GM11168 (cell line): ENCODE data around the gene C4BPB.

Experiments
- in situ Hi-C: fragments of 300-500 bp; cut with MboI; formaldehyde crosslinking; loops from one replicate; pipeline ENCODE4 v1.12.0; 2022; ENCODE audit warnings: low sequenced_read_pairs; ENCODE audit not compliant: unreplicated experiment

C4BPB gene

GRCh38 chr1:207058878-207059867, 29.5 kb upstream of the C4BPB start:
- in situ Hi-C loops = no loop called here

DNA sequence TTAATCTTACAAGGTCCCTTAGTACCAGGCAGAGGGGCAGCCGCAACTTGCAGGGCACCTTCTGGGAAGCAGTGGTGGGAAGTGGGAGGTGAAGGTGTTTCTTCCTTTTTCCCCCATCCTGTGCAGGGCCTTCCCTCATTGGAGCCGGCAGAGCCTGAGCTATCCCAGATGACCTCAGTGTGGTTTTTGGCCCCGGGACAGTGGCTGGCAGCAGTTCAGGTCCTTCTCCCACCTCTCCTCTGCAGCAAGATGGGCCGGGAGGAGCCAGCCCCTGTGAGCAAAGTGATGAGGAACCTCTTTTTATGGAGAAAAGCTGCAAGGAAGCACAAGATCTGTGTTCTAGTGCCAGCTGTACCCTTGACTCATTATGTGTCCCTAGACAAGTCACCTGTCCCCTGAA, 28.8 kb upstream of the C4BPB start:
- in situ Hi-C loops = no loop called here

GRCh38 chr1:207060596-207060995, 28.1 kb upstream of the C4BPB start:
- in situ Hi-C loops = no loop called here

- in situ Hi-C loops = no loop called here
These were observed 26.6 kb upstream of the C4BPB start for GRCh38 chr1:207062058-207062457.

DNA sequence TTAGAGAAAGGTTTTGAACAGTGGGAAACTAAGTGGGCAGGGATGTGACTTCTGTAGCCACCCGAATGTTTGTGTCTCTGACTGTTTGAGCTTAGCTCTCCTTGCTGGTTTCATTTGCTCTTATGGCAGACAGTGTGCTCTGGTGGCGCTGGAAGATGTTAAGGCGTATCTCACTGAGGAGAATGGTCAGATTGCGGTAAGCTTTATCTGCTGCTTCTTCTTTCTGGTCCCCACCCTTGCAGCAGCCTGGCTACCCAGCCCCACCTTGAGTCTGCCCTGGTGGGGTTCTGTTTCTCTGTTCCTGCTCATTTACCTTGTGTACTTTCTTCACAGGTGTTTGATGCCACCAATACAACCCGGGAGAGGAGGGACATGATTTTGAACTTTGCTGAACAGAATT, 25.6 kb upstream of the C4BPB start:
- in situ Hi-C loops = no loop called here

DNA sequence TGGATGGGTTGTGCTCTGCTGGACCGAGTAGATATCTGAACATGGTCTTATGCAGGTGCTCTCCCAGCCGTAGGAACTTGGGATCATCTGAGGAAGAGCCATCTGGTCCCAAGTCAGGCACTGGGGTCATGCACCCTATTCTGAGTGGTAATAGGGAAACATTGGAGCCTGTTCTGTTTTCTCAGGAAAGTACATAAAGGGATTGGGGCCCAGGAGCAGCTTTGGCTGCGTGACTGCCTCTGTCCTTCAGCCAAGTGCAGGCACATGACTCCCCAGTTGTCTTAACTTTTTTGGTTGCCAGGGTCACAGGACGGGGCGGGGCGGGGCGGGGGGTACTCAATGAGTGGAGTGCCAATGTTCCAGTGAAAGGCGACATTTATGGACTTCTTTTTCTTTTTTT, 24.1 kb upstream of the C4BPB start:
- in situ Hi-C loops = no loop called here

GRCh38 chr1:207067185-207067584, 21.5 kb upstream of the C4BPB start:
- in situ Hi-C loops = no loop called here

- in situ Hi-C loops = no loop called here
These were observed 21.0 kb upstream of the C4BPB start for GRCh38 chr1:207067665-207068064.

GRCh38 chr1:207069061-207069460, 19.6 kb upstream of the C4BPB start:
- in situ Hi-C loops = no loop called here

- in situ Hi-C loops = no loop called here
These were observed 18.7 kb upstream of the C4BPB start for GRCh38 chr1:207069858-207070506.

DNA sequence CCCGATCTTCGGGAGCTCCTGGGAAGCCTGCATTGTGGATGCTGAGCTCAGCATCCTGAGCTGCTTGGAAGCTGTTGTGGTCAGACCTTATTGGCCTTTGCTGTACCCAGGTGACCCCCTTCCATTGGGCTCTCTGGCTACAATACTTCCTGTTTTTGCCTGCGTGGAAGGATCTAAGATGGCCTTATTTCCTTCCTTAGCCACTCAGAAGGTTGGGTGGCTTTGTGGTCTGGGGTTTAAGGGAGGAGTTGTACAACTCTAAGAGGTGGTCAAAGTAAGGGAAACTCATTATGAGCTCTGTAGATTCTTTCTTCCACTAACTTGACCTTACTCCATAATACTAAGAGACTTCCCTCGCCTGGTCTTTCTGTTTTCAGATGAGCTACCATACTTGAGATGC, 17.8 kb upstream of the C4BPB start:
- in situ Hi-C loops = no loop called here

DNA sequence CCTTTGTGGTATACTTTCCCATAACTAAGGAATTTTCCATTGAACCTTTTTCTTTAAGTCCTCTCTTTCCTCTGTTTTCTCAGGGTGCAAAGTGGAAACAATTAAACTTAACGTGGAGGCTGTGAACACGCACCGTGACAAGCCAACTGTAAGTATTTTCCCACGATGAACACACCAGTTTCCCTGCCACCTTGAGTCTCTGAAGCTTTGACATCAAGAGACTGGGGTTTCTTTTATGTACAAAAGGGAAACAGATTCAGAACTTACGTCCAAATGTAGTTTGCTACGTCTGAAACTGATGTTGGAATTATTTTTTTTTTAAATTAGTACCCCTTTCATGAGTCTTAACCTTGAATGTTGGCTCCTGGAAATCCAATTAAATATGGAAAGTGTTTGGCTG, 17.2 kb upstream of the C4BPB start:
- in situ Hi-C loops = no loop called here

GRCh38 chr1:207072233-207072632, 16.4 kb upstream of the C4BPB start:
- in situ Hi-C loops = no loop called here

- in situ Hi-C loops = no loop called here
These were observed 14.5 kb upstream of the C4BPB start for GRCh38 chr1:207073906-207074820.

GRCh38 chr1:207076181-207076955, 12.3 kb upstream of the C4BPB start:
- in situ Hi-C loops = no loop called here

DNA sequence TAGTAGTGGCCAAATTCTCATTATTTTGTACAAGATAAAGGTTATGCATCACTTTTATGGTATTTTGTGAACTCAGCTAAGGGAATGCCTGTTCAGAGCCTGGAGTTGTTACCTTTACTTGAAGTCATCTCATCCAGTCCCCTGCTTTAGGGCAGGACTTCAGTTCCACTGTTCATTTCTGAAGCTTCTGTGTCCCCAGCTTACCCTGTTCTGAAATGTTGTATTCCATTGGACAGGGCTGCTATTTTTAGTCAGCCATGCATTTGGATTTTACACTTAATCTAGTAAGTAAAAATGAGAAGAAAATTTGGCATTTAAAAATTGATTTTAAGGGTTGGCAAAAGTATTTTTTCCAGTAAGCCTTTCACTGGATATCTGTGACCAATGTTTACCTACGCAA, 11.6 kb upstream of the C4BPB start:
- in situ Hi-C loops = no loop called here

- in situ Hi-C loops = no loop called here
These were observed 10.9 kb upstream of the C4BPB start for GRCh38 chr1:207077470-207078377.

GRCh38 chr1:207078578-207079132, 10.0 kb upstream of the C4BPB start:
- in situ Hi-C loops = no loop called here
